ENCODE data around the gene TPPP3.

GRCh38 chr16:67349172-67349571 is 44.1 kb downstream of the TPPP3 start:
- TF ChIP-seq, protein P1, sequence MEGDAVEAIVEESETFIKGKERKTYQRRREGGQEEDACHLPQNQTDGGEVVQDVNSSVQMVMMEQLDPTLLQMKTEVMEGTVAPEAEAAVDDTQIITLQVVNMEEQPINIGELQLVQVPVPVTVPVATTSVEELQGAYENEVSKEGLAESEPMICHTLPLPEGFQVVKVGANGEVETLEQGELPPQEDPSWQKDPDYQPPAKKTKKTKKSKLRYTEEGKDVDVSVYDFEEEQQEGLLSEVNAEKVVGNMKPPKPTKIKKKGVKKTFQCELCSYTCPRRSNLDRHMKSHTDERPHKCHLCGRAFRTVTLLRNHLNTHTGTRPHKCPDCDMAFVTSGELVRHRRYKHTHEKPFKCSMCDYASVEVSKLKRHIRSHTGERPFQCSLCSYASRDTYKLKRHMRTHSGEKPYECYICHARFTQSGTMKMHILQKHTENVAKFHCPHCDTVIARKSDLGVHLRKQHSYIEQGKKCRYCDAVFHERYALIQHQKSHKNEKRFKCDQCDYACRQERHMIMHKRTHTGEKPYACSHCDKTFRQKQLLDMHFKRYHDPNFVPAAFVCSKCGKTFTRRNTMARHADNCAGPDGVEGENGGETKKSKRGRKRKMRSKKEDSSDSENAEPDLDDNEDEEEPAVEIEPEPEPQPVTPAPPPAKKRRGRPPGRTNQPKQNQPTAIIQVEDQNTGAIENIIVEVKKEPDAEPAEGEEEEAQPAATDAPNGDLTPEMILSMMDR (conservative IDR thresholded peaks at IDR 0.05; ENCODE audit: low read depth, low read length), result peak; percentile 46
- no peak for TF ChIP-seq EZH2 (IDR thresholded peaks at IDR 0.05; ENCODE audit: borderline replicate concordance, low read depth, low read length, poor library complexity, severe bottlenecking)
